Sigmoid colon (tissue), 4 donors: ENCODE results near the gene JAK2.

Source experiments
- POLR2A ChIP-seq, 2 donors: fragments of 450-650 bp; IDR thresholded peaks; one replicate each; pipeline ENCODE4 v1.6.1; 2016; ENCODE audit warnings: antibody characterized with exemption in 2 of 2, mild to moderate bottlenecking in 2 of 2, moderate library complexity in 2 of 2
- POLR2AphosphoS5 ChIP-seq, 4 donors: sonication (generic); formaldehyde crosslinking; IDR thresholded peaks; one replicate each; pipeline ENCODE4 v1.6.1; 2017; ENCODE audit warnings: antibody characterized with exemption in 4 of 4

GRCh38 chr9:4985386-4986266, 554 bp downstream of the JAK2 start:
- TF ChIP-seq POLR2A (IDR thresholded peaks at IDR 0.05) (peak in 1 of 2 donors; percentile 20), POLR2AphosphoS5 (IDR thresholded peaks at IDR 0.05) (peak; percentile 32 to 79 (median 70))
